ENCODE results near the gene DBH. TPM values are rescaled to one million over a fixed set of nuclear protein-coding genes. Genes with fewer than 3 reads are reported as not detected.

Gene DBH
- total RNA-seq, 3 donors from 2014 or later (not counting 1 experiment from before 2014, with no cell fraction given), result not detected

GRCh38 chr9:133694686-133695085 is 58.5 kb downstream of the DBH start:
- Mint-ChIP-seq H3K4me3 (no peak overlapping the region), H3K4me1 (no peaks in the 10 kb centered on the region), H3K27me3 (ENCODE audit: low read depth in 2 of 2) (peaks cover 0 to 7% of the 10 kb centered on the region in 2 donors), H3K27ac (no peak overlapping the region), H3K9me3 (no peaks in the 10 kb centered on the region), H3K36me3 (no peaks in the 10 kb centered on the region)
- TF ChIP-seq, protein P1, sequence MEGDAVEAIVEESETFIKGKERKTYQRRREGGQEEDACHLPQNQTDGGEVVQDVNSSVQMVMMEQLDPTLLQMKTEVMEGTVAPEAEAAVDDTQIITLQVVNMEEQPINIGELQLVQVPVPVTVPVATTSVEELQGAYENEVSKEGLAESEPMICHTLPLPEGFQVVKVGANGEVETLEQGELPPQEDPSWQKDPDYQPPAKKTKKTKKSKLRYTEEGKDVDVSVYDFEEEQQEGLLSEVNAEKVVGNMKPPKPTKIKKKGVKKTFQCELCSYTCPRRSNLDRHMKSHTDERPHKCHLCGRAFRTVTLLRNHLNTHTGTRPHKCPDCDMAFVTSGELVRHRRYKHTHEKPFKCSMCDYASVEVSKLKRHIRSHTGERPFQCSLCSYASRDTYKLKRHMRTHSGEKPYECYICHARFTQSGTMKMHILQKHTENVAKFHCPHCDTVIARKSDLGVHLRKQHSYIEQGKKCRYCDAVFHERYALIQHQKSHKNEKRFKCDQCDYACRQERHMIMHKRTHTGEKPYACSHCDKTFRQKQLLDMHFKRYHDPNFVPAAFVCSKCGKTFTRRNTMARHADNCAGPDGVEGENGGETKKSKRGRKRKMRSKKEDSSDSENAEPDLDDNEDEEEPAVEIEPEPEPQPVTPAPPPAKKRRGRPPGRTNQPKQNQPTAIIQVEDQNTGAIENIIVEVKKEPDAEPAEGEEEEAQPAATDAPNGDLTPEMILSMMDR (IDR thresholded peaks at IDR 0.05), result no peak
- intact Hi-C loops (cut with micrococcal nuclease), result no loop called here
- Histone ChIP-seq H3K4me1 (ENCODE audit: control insufficient read depth, insufficient read depth, low read length) (no peaks in the 10 kb centered on the region), H3K27ac (ENCODE audit: low read length) (no peak overlapping the region), H3K4me3 (ENCODE audit: low read length) (no peak overlapping the region), H3K9me3 (ENCODE audit: control insufficient read depth, insufficient read depth, low read length) (no peaks in the 10 kb centered on the region), H3K27me3 (ENCODE audit: control insufficient read depth, insufficient read depth, low read length) (no peaks in the 10 kb centered on the region), H3K36me3 (ENCODE audit: control insufficient read depth, insufficient read depth, low read length) (no peaks in the 10 kb centered on the region)
- ATAC-seq, result no peak
- WGBS (ENCODE audit: insufficient coverage), result 60% methylated on average over 3 of the region's 3 CpGs
- DNase-seq, result no peak

- H3K27ac Mint-ChIP-seq, result no peak overlapping the region
- Histone ChIP-seq H3K27ac (ENCODE audit: low read length) (no peak overlapping the region), H3K27me3 (ENCODE audit: control insufficient read depth, insufficient read depth, low read length) (no peaks in the 10 kb centered on the region), H3K4me1 (ENCODE audit: control insufficient read depth, insufficient read depth, low read length) (peaks cover 5% of the 10 kb centered on the region), H3K4me3 (ENCODE audit: low read length) (no peak overlapping the region), H3K9me3 (ENCODE audit: control insufficient read depth, insufficient read depth, low read length) (no peaks in the 10 kb centered on the region), H3K36me3 (ENCODE audit: control insufficient read depth, insufficient read depth, low read length) (no peaks in the 10 kb centered on the region)
- ATAC-seq, result no peak
- H3K36me3 Mint-ChIP-seq, result no peaks in the 10 kb centered on the region
- no peak overlapping the region for H3K4me3 Mint-ChIP-seq
- intact Hi-C loops (cut with micrococcal nuclease), result no loop called here
- TF ChIP-seq, protein P1 (IDR thresholded peaks at IDR 0.05), result no peak
- no peaks in the 10 kb centered on the region for H3K4me1 Mint-ChIP-seq
- DNase-seq, result no peak
- H3K27me3 Mint-ChIP-seq (ENCODE audit: low read depth in 2 of 2), result peaks cover 0 to 7% of the 10 kb centered on the region in 2 donors
- 92% methylated on average over 12 of the region's 12 CpGs for WGBS (ENCODE audit: insufficient coverage)
- no peaks in the 10 kb centered on the region for H3K9me3 Mint-ChIP-seq
Measured at GRCh38 chr9:133696071-133696472, 59.9 kb downstream of the DBH start.

DNA sequence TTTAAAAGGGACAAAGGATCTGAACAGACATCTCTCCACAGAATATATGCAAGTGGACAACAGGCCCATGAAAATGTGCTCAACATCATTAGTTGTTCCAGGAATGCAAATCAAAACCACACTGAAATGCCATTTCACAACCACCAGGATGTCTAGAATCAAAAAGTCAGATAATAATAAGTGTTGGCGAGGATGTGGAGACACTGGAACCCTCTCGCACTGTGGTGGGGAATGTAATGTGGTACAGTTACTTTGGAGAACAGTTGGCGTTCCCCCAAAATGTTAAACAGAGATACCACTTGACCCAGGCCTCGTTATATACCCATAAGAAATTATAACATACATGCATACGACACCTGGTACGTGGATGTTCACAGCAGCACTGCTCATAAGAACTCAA is 63.4 kb downstream of the DBH start:
- H3K9me3 ChIP-seq (ENCODE audit: control insufficient read depth, insufficient read depth, low read length), result no peaks in the 10 kb centered on the region
- ATAC-seq (no peak), DNase-seq (no peak)
- no peak overlapping the region for H3K27ac Mint-ChIP-seq
- H3K27me3 ChIP-seq (ENCODE audit: control insufficient read depth, insufficient read depth, low read length), result no peaks in the 10 kb centered on the region
- no peaks in the 10 kb centered on the region for H3K36me3 Mint-ChIP-seq
- peaks cover 28% of the 10 kb centered on the region for H3K4me1 ChIP-seq (ENCODE audit: control insufficient read depth, insufficient read depth, low read length)
- WGBS (ENCODE audit: insufficient coverage), result 100% methylated on average over 2 of the region's 6 CpGs
- H3K4me3 Mint-ChIP-seq, result no peak overlapping the region
- no peaks in the 10 kb centered on the region for H3K36me3 ChIP-seq (ENCODE audit: control insufficient read depth, insufficient read depth, low read length)
- TF ChIP-seq, protein P1 (IDR thresholded peaks at IDR 0.05), result no peak
- no peak overlapping the region for H3K27ac ChIP-seq (ENCODE audit: low read length)
- peaks cover 0 to 5% of the 10 kb centered on the region in 2 donors for H3K4me1 Mint-ChIP-seq
- H3K4me3 ChIP-seq (ENCODE audit: low read length), result no peak overlapping the region
- peaks cover 0 to 7% of the 10 kb centered on the region in 2 donors for H3K27me3 Mint-ChIP-seq (ENCODE audit: low read depth in 2 of 2)
- no peaks in the 10 kb centered on the region for H3K9me3 Mint-ChIP-seq
- intact Hi-C loops (cut with micrococcal nuclease), result no loop called here

- peak in 1 of 2 donors; percentile 50 for DNase-seq
- Histone ChIP-seq H3K27me3 (ENCODE audit: control insufficient read depth, insufficient read depth, low read length) (no peaks in the 10 kb centered on the region), H3K36me3 (ENCODE audit: control insufficient read depth, insufficient read depth, low read length) (no peaks in the 10 kb centered on the region), H3K4me1 (ENCODE audit: control insufficient read depth, insufficient read depth, low read length) (peaks cover 28% of the 10 kb centered on the region), H3K27ac (ENCODE audit: low read length) (no peak overlapping the region), H3K4me3 (ENCODE audit: low read length) (no peak overlapping the region), H3K9me3 (ENCODE audit: control insufficient read depth, insufficient read depth, low read length) (no peaks in the 10 kb centered on the region)
- Mint-ChIP-seq H3K4me3 (no peak overlapping the region), H3K9me3 (no peaks in the 10 kb centered on the region), H3K27me3 (ENCODE audit: low read depth in 2 of 2) (peaks cover 0 to 7% of the 10 kb centered on the region in 2 donors), H3K4me1 (peaks cover 0 to 5% of the 10 kb centered on the region in 2 donors), H3K36me3 (no peaks in the 10 kb centered on the region), H3K27ac (no peak overlapping the region)
- intact Hi-C loops (cut with micrococcal nuclease), result no loop called here
- TF ChIP-seq, protein P1 (IDR thresholded peaks at IDR 0.05), result no peak
- ATAC-seq, result no peak
- WGBS (ENCODE audit: insufficient coverage), result 39% methylated on average over 4 of the region's 4 CpGs
Measured at GRCh38 chr9:133700819-133701320, 64.7 kb downstream of the DBH start.

Measured in natural killer cell (primary cell).